ENCODE results near the gene OGT. TPM values are rescaled to one million over a fixed set of nuclear protein-coding genes. Genes with fewer than 3 reads are reported as not detected.
"Not testable (repeated sequence)": the region's sequence is repeated elsewhere in the genome, so short reads cannot be mapped to it uniquely, and the experiment has no call there.

Gene OGT
- polyA plus RNA-seq, 10 donors: 76.1 to 190 (median 110) TPM

- no peak for DNase-seq
Observed at GRCh38 chrX:71579136-71579989, 46.5 kb downstream of the OGT start.

DNA sequence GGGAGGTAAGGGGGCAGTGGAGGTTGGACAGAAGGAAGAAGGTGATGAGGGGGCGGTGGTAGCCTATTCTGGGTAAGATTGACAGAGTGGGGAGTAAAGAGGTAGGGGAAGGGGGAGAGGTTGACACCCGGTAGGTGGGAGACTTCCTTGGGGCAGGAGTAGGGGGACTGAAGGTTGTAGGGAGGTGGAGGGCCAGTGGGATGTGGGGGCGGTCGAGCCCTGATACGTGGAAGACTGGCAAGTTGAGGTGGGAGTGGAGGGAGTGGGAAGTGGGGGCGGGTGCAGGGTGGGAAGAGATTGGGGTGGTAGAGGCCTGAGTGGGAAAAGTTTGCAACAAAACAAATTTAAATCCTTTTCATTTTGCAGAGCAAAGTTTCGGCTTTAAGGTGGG lies 47.1 kb downstream of the OGT start:
- DNase-seq: no peak

DNA sequence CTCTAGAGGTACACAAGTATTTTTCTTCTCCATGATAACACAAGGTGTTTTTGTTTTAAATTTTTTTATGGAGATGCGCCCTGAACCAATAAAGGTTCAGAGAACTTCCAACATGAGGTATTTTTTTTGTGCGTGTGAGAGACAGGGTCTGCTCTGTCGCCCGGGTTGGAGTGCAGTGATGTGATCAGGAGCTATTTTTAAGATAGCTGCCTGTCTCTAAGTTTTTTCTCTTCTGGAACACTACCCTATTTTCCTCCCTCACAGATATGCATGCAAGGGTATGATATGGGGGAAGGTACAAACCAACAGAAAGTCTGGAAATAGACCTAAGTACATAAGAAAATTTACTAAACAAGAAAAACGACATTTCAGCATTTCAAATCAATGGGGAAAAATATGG lies 48.3 kb downstream of the OGT start:
- DNase-seq: no peak

- no peak for DNase-seq
Observed at GRCh38 chrX:71586929-71587328, 54.0 kb downstream of the OGT start.

DNA sequence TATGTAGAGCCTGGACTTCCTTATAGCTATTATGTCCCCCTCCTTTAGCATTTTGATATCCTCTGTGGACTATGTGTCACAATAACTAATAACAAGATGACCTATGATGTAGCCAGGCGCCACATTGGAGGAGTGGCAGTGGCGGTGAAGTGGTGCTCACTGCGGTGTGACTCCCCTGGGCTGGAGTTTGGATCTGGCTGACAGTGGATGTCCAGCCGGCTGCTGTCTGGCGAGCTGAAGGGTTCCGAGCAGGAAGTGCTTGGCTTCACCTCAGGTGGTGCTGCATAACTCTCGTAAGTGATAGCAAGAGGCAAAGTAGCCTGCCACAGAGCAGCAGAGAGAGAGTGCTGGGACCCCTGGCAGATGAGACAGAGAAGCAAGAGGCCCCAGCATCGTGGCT lies 60.3 kb downstream of the OGT start:
- not testable (repeated sequence) for DNase-seq

- no peak for DNase-seq
Observed at GRCh38 chrX:71599965-71600364, 67.1 kb downstream of the OGT start.

DNA sequence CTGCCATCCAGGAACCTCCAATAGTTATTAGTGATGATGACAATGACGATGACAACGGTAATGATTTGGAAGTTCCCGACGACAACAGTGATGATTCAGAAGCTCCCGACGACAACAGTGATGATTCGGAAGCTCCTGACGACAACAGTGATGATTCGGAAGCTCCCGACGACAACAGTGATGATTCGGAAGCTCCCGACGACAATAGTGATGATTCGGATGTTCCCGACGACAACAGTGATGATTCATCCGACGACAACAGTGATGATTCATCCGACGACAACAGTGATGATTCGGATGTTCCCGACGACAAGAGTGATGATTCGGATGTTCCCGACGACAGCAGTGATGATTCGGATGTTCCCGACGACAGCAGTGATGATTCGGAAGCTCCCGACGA lies 70.7 kb downstream of the OGT start:
- DNase-seq: no peak

- no peak for DNase-seq
Observed at GRCh38 chrX:71604141-71604540, 71.2 kb downstream of the OGT start.

GRCh38 chrX:71604796-71605568 lies 72.1 kb downstream of the OGT start:
- no peak for DNase-seq

GRCh38 chrX:71606536-71607216 lies 73.8 kb downstream of the OGT start:
- no peak for DNase-seq

GRCh38 chrX:71607488-71607887 lies 74.6 kb downstream of the OGT start:
- DNase-seq: no peak

GRCh38 chrX:71609095-71609750 lies 76.3 kb downstream of the OGT start:
- no peak for DNase-seq

DNA sequence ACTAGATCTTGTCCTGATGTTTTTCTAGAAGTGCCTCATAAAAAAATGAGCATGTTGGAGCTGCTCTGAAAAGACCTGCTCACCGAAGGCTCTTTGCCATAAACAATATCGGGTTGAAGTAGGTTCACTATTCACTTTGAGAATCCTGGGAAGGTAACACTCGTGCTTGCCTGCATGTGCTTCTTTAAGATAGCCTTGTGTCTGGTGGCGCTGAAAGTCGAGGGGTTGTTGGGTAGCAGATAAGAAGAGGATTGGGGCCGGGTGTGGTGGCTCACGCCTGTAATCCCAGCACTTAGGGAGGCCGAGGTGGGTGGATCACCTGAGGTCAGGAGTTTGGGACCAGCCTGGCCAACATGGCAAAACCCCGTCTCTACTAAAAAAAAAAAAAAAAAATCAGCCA lies 78.8 kb downstream of the OGT start:
- DNase-seq: not testable (repeated sequence)

- DNase-seq: no peak
Observed at GRCh38 chrX:71612256-71612655, 79.4 kb downstream of the OGT start.

DNA sequence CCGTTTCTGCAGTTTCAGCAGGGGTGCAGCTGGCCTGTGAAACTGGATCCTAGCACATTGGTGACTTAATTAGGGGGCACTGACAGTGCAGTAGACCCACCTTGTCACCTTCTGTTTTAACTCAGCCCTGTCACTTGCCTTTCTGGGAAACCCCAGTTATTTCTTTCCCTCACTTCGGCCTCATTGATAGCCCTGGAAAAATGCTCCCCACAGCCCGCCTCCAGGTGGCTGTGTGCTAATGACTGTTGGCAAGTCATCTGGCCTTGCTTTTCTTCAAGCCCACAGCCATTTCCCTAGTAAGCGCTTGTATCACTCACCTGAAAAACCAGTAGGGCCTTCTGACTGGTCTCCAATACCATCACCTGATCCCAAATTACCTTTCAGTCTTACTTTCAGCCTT lies 82.2 kb downstream of the OGT start:
- no peak for DNase-seq

- DNase-seq: no peak
Observed at GRCh38 chrX:71615954-71616353, 83.0 kb downstream of the OGT start.

DNA sequence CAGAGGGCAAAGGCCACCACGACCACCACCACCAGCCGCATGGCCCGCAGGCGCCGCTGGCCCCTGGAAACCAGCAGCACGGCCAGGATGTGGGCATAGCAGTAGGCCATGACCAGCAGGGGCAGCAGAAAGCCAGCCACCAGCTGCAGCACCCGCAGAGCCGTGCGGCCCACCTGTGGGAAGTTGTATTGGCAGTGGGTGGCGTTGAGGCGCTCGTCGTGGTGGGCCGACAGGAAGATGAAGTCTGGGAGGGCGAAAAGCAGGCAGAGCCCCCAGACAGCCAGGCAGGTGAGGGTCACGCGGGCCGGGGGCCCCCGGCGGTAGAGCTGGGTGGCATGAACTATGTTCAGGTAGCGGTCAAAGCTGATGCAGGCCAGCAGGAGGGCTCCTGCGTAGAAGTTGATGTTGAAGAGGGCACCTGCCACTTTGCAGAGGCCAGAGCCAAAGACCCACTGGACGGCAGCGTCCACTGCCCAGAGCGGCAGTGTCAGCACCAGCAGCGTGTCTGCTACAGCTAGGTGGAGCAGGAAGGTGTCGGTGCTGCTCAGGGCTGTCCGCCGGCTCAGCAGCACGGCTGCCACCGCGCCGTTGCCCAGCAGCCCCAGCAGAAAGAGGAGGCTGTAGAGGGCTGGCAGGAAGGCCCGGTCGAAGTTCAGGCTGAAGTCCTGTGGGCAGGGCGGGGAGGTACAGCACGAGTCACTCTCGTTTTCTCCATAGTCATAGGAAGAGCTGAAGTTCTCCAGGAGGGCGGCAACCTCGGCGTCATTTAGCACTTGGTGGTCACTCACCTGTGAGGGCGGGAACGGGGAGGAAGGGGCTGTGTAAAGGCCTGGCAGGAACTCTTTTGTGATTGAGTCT lies 84.0 kb downstream of the OGT start:
- DNase-seq: no peak

GRCh38 chrX:71617742-71618141 lies 84.8 kb downstream of the OGT start:
- DNase-seq: no peak

DNA sequence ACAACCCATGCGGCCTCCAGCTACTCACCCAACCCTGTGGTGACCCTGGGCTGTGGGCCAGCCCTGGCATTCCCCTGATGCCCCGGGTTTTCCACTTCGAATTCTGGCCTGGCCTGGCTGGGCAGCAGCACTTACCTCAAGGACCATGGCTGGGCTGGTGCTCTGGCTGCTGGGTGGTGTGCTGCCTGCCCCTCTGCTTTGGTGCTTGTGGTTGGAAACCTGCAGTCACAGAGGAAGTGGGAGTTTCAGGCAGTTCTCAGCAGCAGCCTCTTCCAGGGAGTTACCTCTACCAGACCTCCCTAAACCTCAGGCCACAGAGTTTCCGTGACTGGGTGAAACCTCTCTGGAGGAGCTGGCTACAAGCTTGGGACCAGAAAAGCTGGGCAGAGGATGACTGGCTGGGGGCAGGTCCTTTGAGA lies 85.4 kb downstream of the OGT start, which contains the start of gene CXCR3:
Gene CXCR3 (minus strand): TSS at position 209 of the 419 bp plus-strand sequence. CDS start 62 bp downstream, at position 147.
- no peak for DNase-seq

- DNase-seq: no peak
Observed at GRCh38 chrX:71618787-71619186, 85.9 kb downstream of the OGT start.

DNA sequence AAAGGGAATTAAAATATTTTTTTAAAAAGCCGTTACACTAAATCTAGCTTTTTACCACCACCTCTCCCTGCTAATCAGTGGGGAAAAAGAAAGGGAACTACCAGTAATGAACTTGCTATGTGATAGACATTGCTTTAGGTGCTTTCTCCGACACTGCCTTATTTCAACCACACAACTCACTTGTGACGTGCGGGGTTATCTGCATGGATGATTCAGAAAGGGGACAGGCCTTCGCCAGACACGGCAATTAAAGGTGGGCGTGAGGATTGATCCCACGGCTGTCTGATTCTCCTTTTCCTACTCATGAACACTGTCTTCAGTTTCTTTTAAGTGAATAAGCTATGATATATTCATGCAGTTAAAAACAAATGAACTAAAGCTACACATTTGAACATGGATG lies 86.3 kb downstream of the OGT start:
- no peak for DNase-seq
